Endothelial cell of umbilical vein (primary cell): ENCODE data around the gene MAPRE2. TPM values are rescaled to one million over a fixed set of nuclear protein-coding genes. Genes with fewer than 3 reads are reported as not detected.

ENCODE experiments used
- BruUV-seq: library from RNA; stranded (reverse); fragments of 400-500 nt; replicated peaks from 2 replicates; lab custom pipeline; 2021; lab: Mats Ljungman, UMichigan
- CTCF ChIA-PET: fragments of 300-600, 350-600 bp; sonication (Branson Sonifier 250); formaldehyde crosslinking; loops from one replicate; lab custom pipeline; 2021; ENCODE audit warnings: antibody characterized with exemption, inconsistent platforms; lab: Charles Lee
- POLR2A ChIA-PET: fragments of 300-600, 350-600 bp; sonication (Branson Sonifier 250); formaldehyde crosslinking; loops from one replicate; lab custom pipeline; 2021; ENCODE audit warnings: antibody characterized with exemption, inconsistent platforms; lab: Charles Lee
- DNase-seq: peaks from one replicate; pipeline ENCODE4 v3.0.0-alpha.2; 2011; ENCODE audit warnings: low read depth, low spot score
- FAIRE-seq: peaks from 2 replicates; lab custom pipeline; 2011; peaks lifted over from hg19 to GRCh38; lab: Jason Lieb, UNC
- H2AFZ ChIP-seq: 2 replicates; pipeline ENCODE4 v1.6.0; 2012; ENCODE audit warnings: low read depth, low read length, control low read depth, inconsistent platforms
- H3K27ac ChIP-seq: 2 replicates; pipeline ENCODE4 v1.5.1; 2011; ENCODE audit warnings: low read depth, mild to moderate bottlenecking, control low read depth, low read length, moderate library complexity; ENCODE audit not compliant: insufficient read depth
- H3K27me3 ChIP-seq, 2 experiments: 2 replicates each; pipeline versions ENCODE4 v1.6.0 to v1.6.1; 2011; ENCODE audit warnings: low read length in 2 of 2, mixed read lengths in 1 of 2; ENCODE audit not compliant: control insufficient read depth in 2 of 2, insufficient read depth in 2 of 2
- H3K36me3 ChIP-seq, 2 experiments: 2 replicates in 1 of 2; 3 replicates in 1 of 2; pipeline ENCODE4 v1.5.1; 2011; ENCODE audit warnings: low read length in 2 of 2, mild to moderate bottlenecking in 1 of 2, moderate library complexity in 1 of 2; ENCODE audit not compliant: control insufficient read depth in 2 of 2, insufficient read depth in 2 of 2; ENCODE audit errors: extremely low read depth in 1 of 2
- H3K4me1 ChIP-seq: 3 replicates; pipeline ENCODE4 v1.5.1; 2011; ENCODE audit warnings: mild to moderate bottlenecking, low read length; ENCODE audit not compliant: control insufficient read depth, insufficient read depth; ENCODE audit errors: extremely low read depth
- H3K4me2 ChIP-seq: 2 replicates; pipeline ENCODE4 v1.6.1; 2011; ENCODE audit warnings: low read length, control low read depth, mixed read lengths; ENCODE audit not compliant: insufficient read depth
- H3K4me3 ChIP-seq, 3 experiments: fragments of 200-600 bp in 1 of 3; sonication (generic), shearing (Covaris generic) in 1 of 3; replicated peaks in 1 of 3; 2 replicates each; pipeline ENCODE4 v1.5.1; 2011 to 2016; ENCODE audit warnings: control low read depth in 3 of 3, low read length in 3 of 3, mild to moderate bottlenecking in 2 of 3, inconsistent platforms in 1 of 3, low read depth in 1 of 3, moderate library complexity in 1 of 3; ENCODE audit not compliant: insufficient read depth in 1 of 3
- H3K79me2 ChIP-seq: 2 replicates; pipeline ENCODE4 v1.6.0; 2012; ENCODE audit warnings: low read length, inconsistent platforms; ENCODE audit not compliant: control insufficient read depth, insufficient read depth
- H3K9ac ChIP-seq: replicated peaks from 2 replicates; pipeline ENCODE3; 2011; ENCODE audit warnings: low read length, control low read depth; ENCODE audit not compliant: insufficient read depth; ENCODE audit errors: extremely low read depth
- H3K9me1 ChIP-seq: replicated peaks from 3 replicates; pipeline ENCODE4 v1.6.0; 2011; ENCODE audit warnings: mild to moderate bottlenecking, low read length; ENCODE audit not compliant: control insufficient read depth, insufficient read depth; ENCODE audit errors: extremely low read depth
- H3K9me3 ChIP-seq: replicated peaks from 2 replicates; pipeline ENCODE4 v1.5.1; 2012; ENCODE audit warnings: low read length, inconsistent platforms; ENCODE audit not compliant: control insufficient read depth, insufficient read depth
- H4K20me1 ChIP-seq: replicated peaks from 2 replicates; pipeline ENCODE3; 2011; ENCODE audit warnings: mild to moderate bottlenecking, low read length; ENCODE audit not compliant: control insufficient read depth, insufficient read depth; ENCODE audit errors: extremely low read depth
- CTCF ChIP-seq, 2 donors: IDR thresholded peaks; 1 replicate in 1 of 2; 2 replicates in 1 of 2; pipeline ENCODE4 v1.5.1; 2011; ENCODE audit warnings: low read length in 2 of 2, mild to moderate bottlenecking in 2 of 2, moderate library complexity in 2 of 2, control low read depth in 1 of 2, inconsistent platforms in 1 of 2, low read depth in 1 of 2; ENCODE audit not compliant: insufficient read depth in 1 of 2; ENCODE audit errors: extremely low read depth in 1 of 2
- EZH2 ChIP-seq: IDR thresholded peaks from 2 replicates; pipeline ENCODE4 v1.6.1; 2012; ENCODE audit warnings: borderline replicate concordance, low read depth, mild to moderate bottlenecking, moderate library complexity, low read length, inconsistent platforms; ENCODE audit not compliant: severe bottlenecking
- FOS ChIP-seq: IDR thresholded peaks from 2 replicates; pipeline ENCODE4 v1.6.1; 2011; ENCODE audit warnings: mild to moderate bottlenecking, low read length, moderate library complexity, borderline replicate concordance; ENCODE audit not compliant: insufficient read depth
- GATA2 ChIP-seq: IDR thresholded peaks from 2 replicates; pipeline ENCODE4 v1.7.0; 2011; ENCODE audit warnings: low read depth, mild to moderate bottlenecking, moderate library complexity, mixed read lengths, low read length; ENCODE audit not compliant: insufficient read length, insufficient read depth
- JUN ChIP-seq: IDR thresholded peaks from 2 replicates; pipeline ENCODE4 v1.6.1; 2011; ENCODE audit warnings: borderline replicate concordance, low read depth; ENCODE audit not compliant: insufficient read length, insufficient read depth
- MAX ChIP-seq: IDR thresholded peaks from 2 replicates; pipeline ENCODE4 v1.6.1; 2011; ENCODE audit not compliant: insufficient read depth, insufficient read length
- MYC ChIP-seq: IDR thresholded peaks from one replicate; pipeline ENCODE4 v1.6.1; 2011; ENCODE audit warnings: mild to moderate bottlenecking, low read depth, low read length
- POLR2A ChIP-seq: IDR thresholded peaks from 2 replicates; pipeline ENCODE4 v1.6.1; 2012; ENCODE audit warnings: low read depth, mild to moderate bottlenecking, control low read depth, low read length
- POLR2AphosphoS5 ChIP-seq: IDR thresholded peaks from 2 replicates; pipeline ENCODE4 v1.6.1; 2012; ENCODE audit warnings: low read depth, mild to moderate bottlenecking, control low read depth, low read length, moderate library complexity; ENCODE audit not compliant: insufficient read depth
- dilution Hi-C: fragments of 300-500 bp; cut with MboI; formaldehyde crosslinking; loops from one replicate; pipeline ENCODE4 v1.15.0; 2019; ENCODE audit warnings: low sequenced_read_pairs; ENCODE audit not compliant: extremely low pct_ligation_motif_present
- intact Hi-C: fragments of 100-400 bp; cut with micrococcal nuclease; formaldehyde crosslinking; loops from one replicate; pipeline ENCODE4 v1.10.0; 2022
- polyA plus RNA-seq, 4 experiments: library from polyadenylated mRNA; depleted of rRNA in 3 of 4; stranded (reverse) in 3 of 4; unstranded in 1 of 4; fragments of >200 nt; gene quantifications; 2 replicates each; pipeline versions ENCODE4 v1.2.1 to v1.2.3, GENCODE V29; 2011 to 2012; ENCODE audit warnings: missing spikeins in 1 of 4
- total RNA-seq: library from RNA; stranded (reverse); gene quantifications from 2 replicates; pipeline ENCODE4 v1.2.3, GENCODE V29; 2021

Gene MAPRE2
- total and polyA plus RNA-seq, 2 donors (not counting 3 experiments of a cell fraction or from before 2014, with no cell fraction given): 117 to 148 TPM

- peak overlapping the region; percentile 56 for H3K27ac ChIP-seq
- H3K4me3 ChIP-seq: peak overlapping the region in 1 of 3 experiments; percentile 5
- peaks cover 7 to 12% of the 10 kb centered on the region in 2 experiments for H3K36me3 ChIP-seq
- intact Hi-C loops (loop anchor here (10.0 kb wide), 2 partner anchors 391 to 541 kb away; no protein-coding TSS in a partner anchor), dilution Hi-C loops (no loop called here)
- FAIRE-seq: peak; percentile 54
- H3K27me3 ChIP-seq: no peaks in the 10 kb centered on the region
- no peak overlapping the region for H2AFZ ChIP-seq
- no peaks in the 10 kb centered on the region for H3K9me1 ChIP-seq
- peak; percentile 85 for DNase-seq
- peak overlapping the region; percentile 46 for H3K4me2 ChIP-seq
- peaks cover 74% of the 10 kb centered on the region for H3K4me1 ChIP-seq
- BruUV-seq: TSS peak; percentile 5
- POLR2A ChIA-PET: interaction anchor here (1.0 to 2.2 kb wide), 2 partner anchors 22 to 31 kb away, joined by 4 read pairs; no protein-coding TSS in a partner anchor
- H4K20me1 ChIP-seq: no peaks in the 10 kb centered on the region
- H3K79me2 ChIP-seq: peaks cover 49% of the 10 kb centered on the region
- H3K9ac ChIP-seq: peak overlapping the region; percentile 17
- no peaks in the 10 kb centered on the region for H3K9me3 ChIP-seq
- CTCF ChIA-PET: interaction anchor here (0.6 to 4.2 kb wide), 16 partner anchors 13 to 282 kb away, joined by 3 to 25 read pairs (median 4); partner anchors contain the start of gene MAPRE2
- TF ChIP-seq POLR2A (no peak), FOS (peak; percentile 38)
Measured at GRCh38 chr18:35073186-35074105, 32.2 kb downstream of the MAPRE2 start.

GRCh38 chr18:35074581-35074980 is 33.4 kb downstream of the MAPRE2 start:
- CTCF ChIA-PET: interaction anchor here (0.7 to 4.2 kb wide), 6 partner anchors 21 to 281 kb away, joined by 3 to 25 read pairs (median 9); partner anchors contain the start of gene MAPRE2
- no peaks in the 10 kb centered on the region for H3K9me3 ChIP-seq
- H3K4me3 ChIP-seq: no peak overlapping the region
- intact Hi-C loops (loop anchor here (10.0 kb wide), 2 partner anchors 390 to 540 kb away; no protein-coding TSS in a partner anchor), dilution Hi-C loops (no loop called here)
- DNase-seq (peak; percentile 19), FAIRE-seq (no peak)
- H3K27me3 ChIP-seq: no peaks in the 10 kb centered on the region
- peaks cover 48% of the 10 kb centered on the region for H3K79me2 ChIP-seq
- POLR2A ChIA-PET: interaction anchor here (2.2 kb wide), 1 partner anchor 32 kb away, joined by 4 read pairs; no protein-coding TSS in a partner anchor
- no peak overlapping the region for H2AFZ ChIP-seq
- no peaks in the 10 kb centered on the region for H3K9me1 ChIP-seq
- H3K36me3 ChIP-seq: peaks cover 7 to 12% of the 10 kb centered on the region in 2 experiments
- H3K4me2 ChIP-seq: no peak overlapping the region
- no peaks in the 10 kb centered on the region for H4K20me1 ChIP-seq
- peak overlapping the region; percentile 56 for H3K27ac ChIP-seq
- no peak for TF ChIP-seq JUN
- no peak for TF ChIP-seq MYC
- no peak for TF ChIP-seq POLR2AphosphoS5
- no peak for TF ChIP-seq POLR2A
- no peak for TF ChIP-seq GATA2
- TF ChIP-seq MAX: no peak
- no peak for TF ChIP-seq FOS
- no peak for TF ChIP-seq CTCF (IDR thresholded peaks at IDR 0.05; ENCODE audit: extremely low read depth in 1 of 2, insufficient read depth in 1 of 2, low read depth in 1 of 2, low read length in 2 of 2)
- TF ChIP-seq EZH2: no peak
- BruUV-seq: no TSS peak
- H3K9ac ChIP-seq: no peak overlapping the region
- peaks cover 85% of the 10 kb centered on the region for H3K4me1 ChIP-seq
